HG03139 (cell line): ENCODE measurements around the gene LNX2.
A peak's percentile ranks its signal among the peaks of the same experiment; 100 is the strongest.
"Not testable (repeated sequence)": the region's sequence is repeated elsewhere in the genome, so short reads cannot be mapped to it uniquely, and the experiment has no call there.

ENCODE experiments used
- ATAC-seq: cut with Tn5 transposase; IDR thresholded peaks from one replicate; pipeline ENCODE4 v1.9.1; 2021; ENCODE audit not compliant: unreplicated experiment

Gene LNX2

DNA sequence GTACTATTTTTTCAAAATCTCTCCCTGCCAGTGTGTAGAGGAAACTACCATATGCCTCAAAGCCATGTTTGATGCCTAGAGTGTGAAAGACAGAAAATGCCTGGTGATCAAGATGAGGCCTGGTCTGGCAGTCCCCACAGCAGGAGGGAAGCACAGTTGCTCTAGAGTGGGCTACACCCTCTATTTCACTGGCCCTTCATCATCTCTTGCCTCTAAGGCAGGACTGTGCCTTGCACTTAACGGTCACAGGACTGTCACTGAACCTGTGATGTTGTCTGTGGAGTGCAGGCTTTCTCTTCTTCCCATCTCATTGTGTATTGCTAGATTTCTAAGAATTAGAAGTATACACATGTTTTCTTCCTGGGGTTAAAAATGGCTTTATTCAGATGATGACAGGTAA lies 17.7 kb upstream of the LNX2 start:
- no peak for ATAC-seq

DNA sequence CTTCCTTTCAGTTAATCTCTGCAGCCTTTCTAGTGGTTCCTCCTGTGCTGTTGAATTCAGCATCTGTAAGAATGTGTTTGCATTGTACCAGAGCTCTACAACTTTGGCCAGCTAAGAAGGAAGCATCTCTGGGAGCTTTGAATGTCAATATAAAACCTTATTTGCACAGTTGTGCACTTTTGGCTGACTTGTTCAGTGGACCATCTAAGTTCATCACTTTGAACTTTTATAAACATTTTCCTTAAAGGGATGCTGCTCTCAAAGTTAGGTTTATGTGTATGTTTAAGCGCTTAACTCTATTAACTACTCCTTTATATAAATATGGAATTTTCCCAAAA lies 16.9 kb upstream of the LNX2 start:
- ATAC-seq, result no peak

DNA sequence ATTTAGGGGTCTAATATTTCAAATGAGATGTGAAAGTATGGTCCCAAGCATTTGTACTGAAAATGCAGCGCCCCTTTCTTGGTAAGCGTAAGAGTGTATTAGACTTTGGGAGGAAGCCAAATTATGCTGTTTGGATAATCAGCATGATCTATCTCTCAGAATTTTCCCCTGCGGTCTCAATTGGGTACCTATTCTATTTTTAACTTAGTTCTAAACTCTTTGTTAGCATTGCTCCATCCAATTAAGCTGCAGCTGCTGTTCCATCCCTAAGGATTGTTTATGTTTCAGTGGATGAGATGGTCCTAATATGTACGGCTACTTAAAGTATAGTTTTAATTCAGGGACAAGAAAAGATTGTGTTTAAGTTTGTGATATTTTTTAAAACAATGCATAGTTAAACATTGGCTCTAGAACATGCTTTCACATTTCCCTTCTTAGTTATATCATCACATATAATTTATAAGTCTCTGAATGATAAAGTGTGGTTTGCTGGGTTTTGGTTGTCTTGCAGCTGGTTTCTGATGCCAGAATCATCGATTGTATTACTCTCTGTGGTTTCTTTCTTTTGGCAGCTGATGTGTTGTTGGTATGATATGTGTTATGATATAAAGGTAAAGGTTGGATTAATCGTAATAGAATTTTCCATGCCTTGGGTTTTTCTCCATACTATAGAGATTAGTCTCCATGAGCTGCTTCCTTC lies 16.4 kb upstream of the LNX2 start:
- no peak for ATAC-seq

DNA sequence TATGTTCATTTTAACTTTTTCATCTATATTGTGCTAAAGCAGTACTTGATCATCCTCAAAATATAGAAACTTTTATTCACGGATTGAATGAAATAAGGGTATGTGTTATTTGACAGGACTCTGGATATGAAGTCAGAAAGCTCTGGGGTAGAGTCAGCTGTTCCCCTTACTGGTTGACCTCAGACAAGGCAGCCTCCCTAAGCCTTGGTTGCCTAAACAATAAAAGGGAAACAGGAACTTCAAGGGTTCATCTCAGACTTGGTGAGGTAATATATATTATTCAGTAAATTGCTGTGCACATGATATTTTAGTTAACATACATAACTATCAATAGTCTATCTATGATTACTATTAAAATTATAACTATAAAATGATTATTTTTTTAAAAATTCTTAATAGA lies 14.9 kb upstream of the LNX2 start:
- no peak for ATAC-seq

DNA sequence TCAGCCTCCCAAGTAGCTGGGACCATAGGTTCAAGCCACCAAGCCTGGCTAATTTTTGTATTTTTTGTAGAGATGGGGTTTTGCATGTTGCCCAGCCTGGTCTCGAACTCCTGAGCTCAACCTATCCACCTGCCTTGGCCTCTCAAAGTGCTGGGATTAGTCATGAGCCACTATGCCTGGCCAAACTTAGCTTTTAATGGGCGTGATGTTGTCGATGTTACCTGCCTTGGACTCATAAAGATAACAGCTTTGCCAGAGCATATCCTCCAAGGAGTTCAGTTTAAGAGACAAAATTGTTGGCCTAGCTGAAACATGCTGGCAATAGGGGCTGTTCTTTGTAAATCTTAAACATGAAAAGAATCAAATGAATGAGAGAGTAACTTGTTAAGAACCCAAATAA lies 14.5 kb upstream of the LNX2 start:
- no peak for ATAC-seq

DNA sequence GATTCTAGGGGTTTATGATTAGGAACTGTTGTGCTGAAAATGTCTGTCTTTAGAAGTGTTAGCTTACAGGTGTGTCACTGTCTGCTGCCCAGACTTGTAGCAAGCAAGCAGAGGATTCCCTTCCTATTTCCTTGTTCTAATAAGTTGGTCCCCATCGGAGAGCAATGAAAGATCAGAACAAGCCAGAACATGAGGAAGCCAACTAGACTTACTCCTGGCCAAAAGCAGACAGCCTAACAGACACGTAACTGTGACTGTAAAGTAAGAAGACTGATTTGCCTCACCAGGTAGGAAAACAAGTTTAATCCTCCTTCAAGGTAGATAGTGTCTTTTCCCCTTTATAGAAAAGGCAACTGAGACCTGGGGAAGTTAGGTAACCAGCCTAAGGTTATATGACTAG lies 13.9 kb upstream of the LNX2 start:
- ATAC-seq, result no peak

DNA sequence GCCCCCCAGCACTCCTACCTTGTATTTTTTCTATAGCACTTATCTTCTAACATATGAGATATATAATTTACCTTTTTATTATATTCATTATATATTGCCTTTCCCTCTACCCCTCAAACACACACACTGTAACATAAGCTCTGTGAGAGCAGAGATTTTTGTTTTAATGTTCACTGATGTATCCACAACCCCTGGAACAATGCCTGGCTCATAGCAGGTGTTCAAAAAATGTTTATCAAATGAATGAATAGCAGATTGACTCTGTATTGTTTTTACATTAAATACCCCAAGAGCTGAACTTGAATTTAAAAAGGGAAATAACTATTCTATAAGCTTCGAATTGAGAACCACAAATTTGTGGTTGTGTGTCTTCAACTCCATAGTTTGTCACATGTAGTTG lies 12.3 kb upstream of the LNX2 start:
- ATAC-seq, result no peak

DNA sequence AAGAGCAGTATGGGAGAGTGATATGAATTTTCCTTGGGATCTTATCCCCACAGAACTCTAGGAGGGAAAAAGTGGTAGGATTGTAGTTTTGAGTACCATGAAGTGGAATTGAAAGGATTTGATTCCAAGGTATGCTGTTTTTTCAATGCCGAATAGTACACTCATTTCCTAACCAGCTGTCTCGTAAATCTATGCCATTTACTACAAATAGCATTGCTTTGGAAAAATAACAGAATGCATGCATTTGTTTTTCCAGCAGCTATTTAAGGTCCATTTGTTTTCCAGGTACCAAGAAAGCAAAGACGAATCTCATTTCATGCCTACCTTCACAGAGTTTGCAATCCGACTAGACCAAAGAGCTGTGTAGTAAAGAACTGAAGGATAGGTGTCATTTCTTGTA lies 11.9 kb upstream of the LNX2 start:
- no peak for ATAC-seq

DNA sequence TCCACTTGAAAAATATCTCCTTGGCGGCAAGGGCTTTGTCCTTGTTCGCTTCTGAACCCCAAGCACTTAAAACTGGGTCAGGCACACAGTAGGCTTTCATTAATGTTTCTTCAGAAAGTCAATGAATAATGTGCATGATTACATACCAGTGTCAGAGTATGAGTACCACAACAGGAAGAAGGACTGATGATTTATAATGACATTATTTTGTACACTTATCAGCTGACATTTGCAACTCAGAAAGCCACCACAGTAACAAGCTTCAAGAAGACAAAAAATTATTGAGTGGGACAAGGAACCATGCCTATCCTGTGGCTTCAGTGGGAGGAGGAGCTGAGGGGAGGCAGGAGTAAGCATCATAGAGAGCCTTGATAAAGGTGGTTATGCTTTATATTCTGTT lies 11.3 kb upstream of the LNX2 start:
- no peak for ATAC-seq

DNA sequence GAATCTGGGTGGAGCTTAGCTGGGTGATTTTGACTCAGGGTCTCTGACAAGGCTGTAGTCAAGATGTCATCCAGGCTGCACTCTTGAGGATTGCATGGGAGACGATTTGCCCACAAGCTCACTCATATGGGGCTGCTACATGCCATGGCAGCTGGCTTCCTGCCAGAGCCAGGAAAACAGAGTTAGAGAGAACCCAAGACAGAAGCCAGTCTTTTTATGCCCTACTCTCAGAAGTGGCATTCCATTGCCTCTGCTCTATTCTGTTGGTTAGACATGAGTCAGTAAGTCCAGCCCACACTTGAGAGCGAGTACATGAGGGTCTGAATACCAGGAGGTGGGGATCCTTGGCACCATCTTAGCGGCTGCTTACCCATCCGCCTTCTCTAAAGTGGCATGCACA lies 10.8 kb upstream of the LNX2 start:
- no peak for ATAC-seq

DNA sequence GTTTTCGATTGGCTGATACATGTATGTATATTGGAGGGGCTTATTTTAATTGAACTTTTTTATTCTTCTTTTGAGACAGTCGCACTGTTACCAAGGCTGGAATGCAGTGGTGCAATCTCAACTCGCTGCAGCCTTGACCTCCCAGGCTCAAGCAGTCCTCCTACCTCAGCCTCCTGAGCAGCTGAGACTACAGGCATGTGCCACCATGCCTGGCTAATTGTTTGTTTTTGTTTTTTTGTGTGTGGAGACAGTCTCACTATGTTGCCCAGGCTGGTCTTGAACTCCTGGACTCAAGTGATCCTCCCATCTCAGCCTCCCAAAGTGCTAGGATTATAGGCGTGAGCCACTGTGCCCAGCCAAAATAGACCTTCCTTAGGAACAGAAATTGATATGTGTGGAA lies 8.4 kb upstream of the LNX2 start:
- ATAC-seq, result not testable (repeated sequence)

DNA sequence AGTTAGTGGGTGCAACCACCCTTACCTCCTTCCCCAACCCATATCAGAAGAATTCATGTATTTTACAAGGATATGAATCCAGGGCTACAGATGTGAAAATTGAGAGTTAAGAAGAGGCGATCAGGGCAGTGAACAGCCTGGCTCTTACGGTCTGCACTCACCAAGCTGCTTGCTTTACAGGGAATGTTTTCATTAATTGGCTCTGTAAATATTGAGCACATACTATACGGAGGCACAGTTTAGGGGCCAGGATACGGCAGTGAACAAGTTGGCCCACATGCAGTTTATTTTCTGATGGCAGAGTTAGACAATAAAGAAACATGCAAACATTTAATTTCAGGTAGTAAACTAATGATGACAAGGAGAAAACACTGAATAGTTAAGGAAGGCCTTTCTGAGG lies 7.8 kb upstream of the LNX2 start:
- no peak for ATAC-seq

DNA sequence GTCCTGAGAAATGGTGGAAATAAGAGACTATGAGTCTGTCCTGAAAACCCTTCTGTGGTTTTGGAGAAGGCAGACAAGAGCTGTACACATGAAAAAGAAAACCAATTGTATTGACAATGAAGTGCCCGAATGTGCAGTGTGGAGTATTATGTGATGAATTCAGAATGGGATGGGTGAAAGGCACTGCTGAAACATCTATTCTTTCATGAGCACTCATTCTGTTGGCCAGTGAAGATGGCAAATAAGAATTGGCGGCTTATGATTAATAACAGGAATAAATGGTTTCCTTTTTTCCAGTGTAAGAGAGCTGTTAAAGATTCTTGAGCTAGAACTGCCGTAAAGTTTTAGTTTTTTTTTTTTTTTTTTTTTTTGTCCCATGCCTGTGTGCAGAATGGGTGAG lies 7.1 kb upstream of the LNX2 start:
- no peak for ATAC-seq

DNA sequence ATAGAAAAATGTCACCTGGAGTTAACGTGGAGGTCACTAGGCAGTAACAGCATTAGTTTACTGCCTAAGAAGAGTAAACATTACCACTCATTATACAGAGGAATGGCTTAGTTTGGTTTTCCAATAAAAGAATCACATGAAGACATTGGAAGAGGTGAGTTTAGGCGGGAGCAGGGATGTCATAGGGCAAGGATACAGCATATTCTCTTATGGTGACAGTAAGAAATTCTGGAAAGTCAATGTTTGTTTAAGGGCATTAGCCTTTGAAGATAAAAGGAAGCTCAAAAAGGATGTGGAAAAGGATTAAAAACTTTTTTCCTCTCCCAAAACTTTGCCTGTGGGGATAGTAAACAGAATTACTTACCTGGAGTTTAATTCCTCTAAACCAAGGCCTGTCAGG lies 5.5 kb upstream of the LNX2 start:
- ATAC-seq, result no peak

DNA sequence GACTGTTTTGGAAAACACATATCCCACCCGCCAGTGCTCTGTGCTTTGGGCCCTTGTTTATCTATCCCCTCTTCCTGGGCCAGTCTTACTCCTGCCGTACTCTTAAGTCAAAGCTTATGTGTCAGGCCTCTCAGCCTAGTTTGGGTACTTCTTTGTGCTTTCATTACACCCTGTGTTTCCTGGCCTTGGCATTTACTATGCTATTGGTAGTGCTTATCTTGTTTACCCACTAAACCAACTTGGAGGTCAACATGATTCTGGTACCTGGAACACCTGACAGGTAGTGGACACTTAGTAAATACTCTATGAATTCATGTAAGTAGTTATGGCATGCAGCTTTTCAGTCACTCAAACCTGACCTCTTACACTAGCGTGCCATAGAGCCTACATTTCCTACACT lies 3.7 kb upstream of the LNX2 start:
- ATAC-seq, result no peak

DNA sequence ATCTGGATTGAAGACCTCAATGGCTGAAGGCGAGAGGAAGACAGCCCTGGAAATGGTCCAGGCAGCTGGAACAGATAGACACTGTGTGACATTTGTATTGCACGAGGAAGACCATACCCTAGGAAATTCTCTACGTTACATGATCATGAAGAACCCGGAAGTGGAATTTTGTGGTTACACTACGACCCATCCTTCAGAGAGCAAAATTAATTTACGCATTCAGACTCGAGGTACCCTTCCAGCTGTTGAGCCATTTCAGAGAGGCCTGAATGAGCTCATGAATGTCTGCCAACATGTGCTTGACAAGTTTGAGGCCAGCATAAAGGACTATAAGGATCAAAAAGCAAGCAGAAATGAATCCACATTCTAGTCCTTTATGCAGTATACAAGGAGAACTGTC lies 2.6 kb upstream of the LNX2 start:
- ATAC-seq, result no peak

DNA sequence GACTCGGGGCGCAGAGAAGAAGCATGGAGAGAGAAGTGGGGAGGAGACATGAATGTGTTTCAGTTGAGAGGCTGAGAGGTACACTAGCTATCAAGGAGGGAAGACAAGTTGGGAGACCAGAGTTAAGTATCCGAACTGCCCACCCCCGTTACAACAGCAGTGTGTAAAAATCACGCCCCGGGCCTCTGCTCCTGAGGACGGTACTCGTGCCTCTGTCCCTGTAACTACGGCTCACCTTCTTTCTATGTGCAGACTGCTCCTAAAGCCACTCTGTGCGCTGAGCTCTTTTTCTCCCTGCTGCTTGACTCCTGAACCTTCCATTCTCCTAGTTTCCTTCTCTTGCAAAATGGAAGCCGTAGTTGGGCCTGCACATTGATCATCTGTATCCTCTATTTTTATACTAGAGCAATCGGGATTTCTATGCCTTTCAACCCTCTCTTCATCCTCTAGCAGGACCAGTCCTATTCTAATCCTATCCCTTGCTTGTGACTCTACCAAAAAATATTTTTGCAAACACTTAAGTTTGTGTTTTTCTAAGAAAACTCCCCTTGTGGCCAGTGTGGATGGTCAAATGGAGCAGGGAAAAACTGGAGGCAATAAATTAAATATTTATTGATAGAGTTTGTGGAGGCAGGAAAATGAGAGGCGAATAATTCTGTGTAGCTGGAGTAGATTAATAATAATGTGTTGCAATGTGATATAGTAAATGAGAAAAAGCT lies 1.9 kb upstream of the LNX2 start:
- ATAC-seq, result no peak

DNA sequence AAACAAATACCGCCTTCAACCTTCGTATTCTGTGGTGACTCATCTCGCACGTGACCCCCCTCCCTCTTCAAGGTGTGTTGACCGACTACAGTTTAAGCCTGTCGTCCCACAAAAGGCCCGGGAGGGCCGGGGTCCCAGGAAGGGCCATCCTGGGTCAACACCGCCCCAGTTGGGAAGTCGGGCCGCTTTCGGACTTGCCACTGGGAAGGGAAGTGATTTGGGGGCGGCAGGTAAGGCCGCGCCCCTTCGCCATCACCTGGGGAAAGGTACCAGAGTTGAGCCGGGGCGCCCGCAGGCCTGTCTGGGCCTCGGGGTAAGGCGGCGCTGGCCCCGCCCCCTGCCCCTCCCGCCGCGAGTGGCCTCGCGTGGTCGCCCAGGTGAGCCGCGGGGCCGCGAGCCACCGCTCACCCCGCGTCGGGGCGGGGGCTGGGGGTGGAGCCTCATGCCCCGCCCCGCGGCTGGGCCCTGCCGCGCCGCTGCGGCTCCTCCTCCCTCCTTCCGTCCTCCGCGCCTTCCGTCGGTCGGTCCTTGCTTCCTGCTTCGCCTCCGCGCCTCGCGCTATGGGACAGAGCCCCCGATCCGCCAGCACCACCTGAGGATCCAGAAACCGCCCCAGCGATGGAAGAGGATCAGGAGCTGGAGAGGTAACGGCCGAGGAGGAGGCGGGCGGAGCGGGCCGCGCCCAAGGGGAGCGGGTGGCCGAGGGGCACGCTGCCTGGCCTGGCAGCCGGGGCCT lies 1.2 kb upstream of the LNX2 start, which contains the start of gene POLR1D:
Gene POLR1D, plus strand, starts transcription at position 527 of the 736 bp plus-strand sequence. Its CDS starts 92 bp downstream, at position 619.
- ATAC-seq, result peak; percentile 58

DNA sequence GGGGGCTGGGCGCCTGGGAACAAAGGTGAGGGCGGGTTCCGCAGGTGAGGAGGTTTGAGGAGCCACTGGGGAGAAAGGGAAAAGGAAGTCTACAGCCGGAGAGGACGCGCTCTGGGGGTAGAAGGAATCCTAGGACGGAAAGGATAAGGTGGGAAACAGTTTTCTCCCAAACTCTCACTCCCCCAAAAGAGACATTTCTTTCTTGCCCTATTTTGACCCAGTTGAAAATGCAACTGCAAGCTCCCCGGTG lies 712 bp upstream of the LNX2 start:
- ATAC-seq, result no peak

DNA sequence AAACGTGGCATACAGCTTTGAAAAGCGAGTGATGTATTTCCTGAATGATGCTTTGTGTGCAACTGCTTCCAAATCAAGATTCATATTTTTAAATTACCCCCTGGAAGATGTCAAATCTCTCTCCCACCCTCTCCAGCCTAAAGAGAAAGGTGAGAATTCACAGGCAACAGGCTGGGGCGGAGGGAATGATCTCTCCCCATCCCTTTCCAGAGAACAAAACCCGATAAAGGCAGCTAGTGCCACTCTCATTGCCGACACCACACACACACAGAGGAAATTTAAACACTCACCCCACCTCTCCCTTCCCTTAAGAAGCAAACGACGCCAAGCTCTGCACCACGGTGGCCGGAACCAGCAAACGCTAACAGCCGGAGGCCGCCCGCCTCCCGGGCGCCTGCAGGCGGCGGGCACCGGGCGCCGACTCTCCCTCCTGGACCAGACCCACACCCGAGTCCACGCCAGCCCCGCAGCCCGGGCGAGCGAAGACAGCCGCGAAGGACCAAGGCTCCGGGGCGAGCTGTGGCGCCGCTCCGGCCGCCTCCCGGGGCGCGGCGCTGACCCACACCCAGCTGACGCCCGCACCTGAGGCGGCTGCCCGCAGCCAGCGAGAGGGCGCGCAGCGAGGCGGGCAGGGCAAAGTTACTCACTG lies 477 bp downstream of the LNX2 start:
- peak; percentile 21 for ATAC-seq

DNA sequence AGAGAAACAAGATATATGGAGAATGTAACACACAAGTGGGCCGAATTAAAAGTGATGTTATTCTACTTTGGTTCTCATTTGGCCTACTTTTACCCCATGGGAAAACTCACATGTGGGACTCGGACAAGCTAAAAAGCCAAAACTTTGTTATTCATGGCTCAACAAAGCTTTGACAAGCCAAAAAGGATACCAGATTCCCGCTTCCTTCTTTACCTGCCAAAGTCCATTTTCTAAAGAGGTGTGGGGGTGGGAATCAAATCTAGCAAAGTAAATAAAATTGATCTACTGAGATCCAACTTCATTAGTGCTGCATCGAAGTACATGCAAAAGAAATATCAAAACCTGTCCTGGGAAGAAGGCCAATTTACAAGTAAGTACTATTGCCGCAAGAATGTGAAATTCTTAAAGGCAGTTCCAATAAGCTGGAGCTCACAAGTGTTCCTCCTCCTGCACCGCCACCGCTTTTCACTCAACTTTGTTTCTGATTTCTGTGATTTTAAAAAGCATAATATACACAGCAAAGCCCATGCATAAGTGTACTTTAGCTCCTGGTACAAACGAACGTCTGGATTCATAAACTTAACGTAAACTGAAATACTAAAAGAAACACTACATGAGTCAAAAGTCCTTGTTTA lies 1.1 kb downstream of the LNX2 start:
- no peak for ATAC-seq

DNA sequence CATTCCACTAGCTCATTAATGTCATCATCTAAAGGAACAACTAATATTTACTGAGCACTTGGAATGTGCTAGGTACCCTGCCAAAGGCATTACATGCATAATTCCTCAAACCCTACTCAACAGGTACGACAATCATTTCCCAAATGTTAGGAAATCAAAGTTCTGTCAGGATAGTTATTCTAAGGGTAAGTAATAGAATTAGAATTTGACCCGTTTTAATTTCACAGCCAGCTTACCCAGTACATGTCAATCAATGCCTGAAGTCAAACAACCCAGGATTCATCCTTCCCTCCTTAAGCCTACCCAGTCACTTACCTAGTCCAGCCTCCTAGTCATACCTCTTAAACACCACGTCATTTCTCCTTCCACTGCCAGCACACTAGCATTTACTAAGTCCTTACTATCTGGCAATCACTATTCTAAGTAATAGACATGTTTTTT lies 2.4 kb downstream of the LNX2 start:
- no peak for ATAC-seq
